Breast epithelium (tissue), 3 donors: ENCODE measurements around the gene KIF1A.

Source experiments
- CTCF ChIP-seq, 3 donors: fragments of 450-650 bp; IDR thresholded peaks; one replicate each; pipeline ENCODE4 v1.5.1; 2016 to 2017; ENCODE audit warnings: antibody characterized with exemption in 3 of 3, mild to moderate bottlenecking in 3 of 3, moderate library complexity in 3 of 3
- POLR2AphosphoS5 ChIP-seq, 3 donors: sonication (generic); formaldehyde crosslinking; IDR thresholded peaks; one replicate each; pipeline ENCODE4 v1.6.1; 2017; ENCODE audit warnings: antibody characterized with exemption in 3 of 3

- TF ChIP-seq POLR2AphosphoS5 (IDR thresholded peaks at IDR 0.05) = no peak
- no peak for TF ChIP-seq CTCF (IDR thresholded peaks at IDR 0.05)
Measured at GRCh38 chr2:240685771-240686371, 134.1 kb downstream of the KIF1A start.
